IMR-90 (cell line): ENCODE results near the gene FHDC1. TPM values are rescaled to one million over a fixed set of nuclear protein-coding genes. Genes with fewer than 3 reads are reported as not detected.

Experiments used
- ATAC-seq: fragments of 200-7000 bp; cut with Tn5 transposase; 2 replicates; pipeline ENCODE4 v1.9.1; 2020; ENCODE audit warnings: low read depth, mild to moderate bottlenecking, moderate library complexity
- BruUV-seq: library from RNA; stranded (reverse); fragments of 400-500 nt; replicated peaks from 2 replicates; lab custom pipeline; 2021; lab: Mats Ljungman, UMichigan
- CTCF ChIA-PET: fragments of 300-600 bp; formaldehyde crosslinking; extraction: SDS; loops from one replicate; lab custom pipeline; 2021; ENCODE audit warnings: antibody characterized with exemption; lab: Yijun Ruan, JAX
- POLR2A ChIA-PET: fragments of 300-600 bp; sonication (Branson Sonifier 250); formaldehyde crosslinking; loops from one replicate; lab custom pipeline; 2022; ENCODE audit warnings: antibody characterized with exemption; ENCODE audit not compliant: unreplicated experiment; lab: Charles Lee
- DNase-seq: peaks from one replicate; pipeline ENCODE4 v3.0.0; 2013
- H2AFZ ChIP-seq: replicated peaks from 2 replicates; pipeline ENCODE3; 2013; ENCODE audit warnings: low read length, mild to moderate bottlenecking; ENCODE audit not compliant: poor library complexity
- H2AK5ac ChIP-seq: 2 replicates; pipeline ENCODE4 v1.6.1; 2013; ENCODE audit warnings: low read depth, low read length, inconsistent platforms
- H2AK9ac ChIP-seq: replicated peaks from 2 replicates; pipeline ENCODE3; 2013; ENCODE audit warnings: mild to moderate bottlenecking, low read depth, low read length, moderate library complexity; ENCODE audit not compliant: poor library complexity
- H2BK120ac ChIP-seq: 2 replicates; pipeline ENCODE4 v1.6.1; 2013; ENCODE audit warnings: low read depth, low read length, inconsistent platforms
- H2BK15ac ChIP-seq: 3 replicates; pipeline ENCODE4 v1.6.1; 2013; ENCODE audit warnings: low read depth, low read length, inconsistent platforms
- H2BK20ac ChIP-seq: 2 replicates; pipeline ENCODE4 v1.6.1; 2013; ENCODE audit warnings: low read depth, mild to moderate bottlenecking, inconsistent platforms, low read length, moderate library complexity
- H2BK5ac ChIP-seq: 2 replicates; pipeline ENCODE4 v1.6.1; 2013; ENCODE audit warnings: mild to moderate bottlenecking, low read depth, low read length, inconsistent platforms; ENCODE audit not compliant: poor library complexity, severe bottlenecking
- H3K14ac ChIP-seq: replicated peaks from 2 replicates; pipeline ENCODE4 v1.6.1; 2013; ENCODE audit warnings: low read depth, low read length, inconsistent platforms
- H3K18ac ChIP-seq: 2 replicates; pipeline ENCODE4 v1.6.1; 2013; ENCODE audit warnings: low read depth, low read length, control low read depth
- H3K23ac ChIP-seq: 2 replicates; pipeline ENCODE4 v1.6.1; 2013; ENCODE audit warnings: low read depth, low read length, inconsistent platforms
- H3K27ac ChIP-seq: 2 replicates; pipeline ENCODE4 v1.5.1; 2013; ENCODE audit warnings: mild to moderate bottlenecking, control low read depth, low read length; ENCODE audit not compliant: insufficient read depth
- H3K27me3 ChIP-seq: 2 replicates; pipeline ENCODE4 v1.6.1; 2013; ENCODE audit warnings: low read length; ENCODE audit not compliant: control insufficient read depth, insufficient read depth
- H3K36me3 ChIP-seq: 2 replicates; pipeline ENCODE4 v1.6.1; 2013; ENCODE audit warnings: low read length, mixed read lengths; ENCODE audit not compliant: control insufficient read depth, insufficient read depth
- H3K4ac ChIP-seq: 2 replicates; pipeline ENCODE4 v1.6.1; 2013; ENCODE audit warnings: low read depth, low read length, inconsistent platforms
- H3K4me1 ChIP-seq: 2 replicates; pipeline ENCODE4 v1.6.1; 2013; ENCODE audit warnings: low read length, mixed read lengths; ENCODE audit not compliant: control insufficient read depth, insufficient read depth
- H3K4me2 ChIP-seq: 2 replicates; pipeline ENCODE4 v1.6.1; 2013; ENCODE audit warnings: low read depth, mild to moderate bottlenecking, control low read depth, low read length, moderate library complexity
- H3K4me3 ChIP-seq: 2 replicates; pipeline ENCODE4 v1.5.1; 2013; ENCODE audit warnings: low read depth, mild to moderate bottlenecking, control low read depth, low read length, moderate library complexity; ENCODE audit not compliant: insufficient read depth
- H3K56ac ChIP-seq: 2 replicates; pipeline ENCODE4 v1.6.1; 2013; ENCODE audit warnings: low read length, inconsistent platforms; ENCODE audit not compliant: insufficient read depth; ENCODE audit errors: extremely low read depth
- H3K79me1 ChIP-seq, 2 experiments: 2 replicates each; pipeline ENCODE4 v1.6.1; 2013; ENCODE audit warnings: low read length in 2 of 2, inconsistent platforms in 1 of 2, low read depth in 1 of 2
- H3K9ac ChIP-seq: 2 replicates; pipeline ENCODE4 v1.6.1; 2013; ENCODE audit warnings: low read depth, low read length, control low read depth
- H3K9me1 ChIP-seq: 2 replicates; pipeline ENCODE4 v1.6.1; 2013; ENCODE audit warnings: low read length, inconsistent platforms; ENCODE audit not compliant: insufficient read depth
- H3K9me3 ChIP-seq: 2 replicates; pipeline ENCODE4 v1.6.1; 2013; ENCODE audit warnings: low read length; ENCODE audit not compliant: control insufficient read depth, insufficient read depth
- H4K20me1 ChIP-seq: 2 replicates; pipeline ENCODE4 v1.6.1; 2013; ENCODE audit warnings: low read length, inconsistent platforms; ENCODE audit not compliant: insufficient read depth
- H4K5ac ChIP-seq: 2 replicates; pipeline ENCODE4 v1.6.1; 2013; ENCODE audit warnings: mild to moderate bottlenecking, low read depth, low read length, control low read depth
- H4K8ac ChIP-seq, 2 experiments: 2 replicates each; pipeline ENCODE4 v1.6.1; 2013; ENCODE audit warnings: low read depth in 2 of 2, low read length in 2 of 2, control low read depth in 1 of 2, inconsistent platforms in 1 of 2
- H4K91ac ChIP-seq: 2 replicates; pipeline ENCODE4 v1.6.1; 2013; ENCODE audit warnings: low read depth, low read length, inconsistent platforms; ENCODE audit not compliant: insufficient read depth
- MAZ ChIP-seq: IDR thresholded peaks from 2 replicates; pipeline ENCODE4 v1.6.1; 2012; ENCODE audit warnings: low read depth, mild to moderate bottlenecking, low read length, improper control_type of control experiment, moderate library complexity, borderline replicate concordance
- MXI1 ChIP-seq: IDR thresholded peaks from 2 replicates; pipeline ENCODE4 v1.6.1; 2012; ENCODE audit warnings: low read depth, mild to moderate bottlenecking, low read length, moderate library complexity, borderline replicate concordance
- NFE2L2 ChIP-seq: fragments of 150-350 bp; IDR thresholded peaks from 2 replicates; pipeline ENCODE4 v1.6.1; 2016; ENCODE audit warnings: low read depth, mild to moderate bottlenecking, low read length
- WGBS, 2 experiments: methylation state at CpG; one replicate each; pipeline versions ENCODE4 v1.1.5 to v1.1.7; 2013; ENCODE audit warnings: missing lambda C conversion rate in 2 of 2; ENCODE audit not compliant: insufficient read length in 1 of 2; ENCODE audit errors: extremely low coverage in 2 of 2; 5-methylcytosine and 5-hydroxymethylcytosine counted together
- dilution Hi-C: fragments of 300-500 bp; cut with HindIII; formaldehyde crosslinking; loops from one replicate; pipeline ENCODE4 v1.14.3; 2018; ENCODE audit warnings: low sequenced_read_pairs; ENCODE audit not compliant: unreplicated experiment
- in situ Hi-C: fragments of 300-500 bp; cut with MboI; formaldehyde crosslinking; loops from 3 replicates; pipeline ENCODE4 v1.14.3; 2019; ENCODE audit warnings: low sequenced_read_pairs, inconsistent platforms, mixed read lengths
- intact Hi-C: fragments of 100-400 bp; cut with micrococcal nuclease; formaldehyde crosslinking; loops from 2 replicates; pipeline ENCODE4 v1.10.0; 2022
- polyA plus RNA-seq, 3 experiments: library from polyadenylated mRNA; depleted of rRNA; stranded (reverse); fragments of >200 nt; gene quantifications; 2 replicates each; pipeline ENCODE4 v1.2.3, GENCODE V29; 2012; ENCODE audit warnings: low replicate concordance in 1 of 3
- total RNA-seq: library from RNA; depleted of rRNA; stranded (reverse); fragments of >200 nt; gene quantifications from 2 replicates; pipeline ENCODE4 v1.2.3, GENCODE V29; 2012
- TF ChIP-seq, protein P1 (sequence below): fragments of 150-350 bp; IDR thresholded peaks from 2 replicates; pipeline ENCODE4 v1.6.1; 2016; ENCODE audit warnings: low read depth, mild to moderate bottlenecking, low read length, moderate library complexity, borderline replicate concordance
- TF ChIP-seq, protein P2 (sequence below): fragments of 150-350 bp; IDR thresholded peaks from 2 replicates; pipeline ENCODE4 v1.6.1; 2017; ENCODE audit warnings: mild to moderate bottlenecking, antibody characterized with exemption, low read length, low read depth

FHDC1 gene
- total and polyA plus RNA-seq, 2 of the 4 experiments (the other 2 are of a cell fraction): under 0.01 to 0.09 TPM

DNA sequence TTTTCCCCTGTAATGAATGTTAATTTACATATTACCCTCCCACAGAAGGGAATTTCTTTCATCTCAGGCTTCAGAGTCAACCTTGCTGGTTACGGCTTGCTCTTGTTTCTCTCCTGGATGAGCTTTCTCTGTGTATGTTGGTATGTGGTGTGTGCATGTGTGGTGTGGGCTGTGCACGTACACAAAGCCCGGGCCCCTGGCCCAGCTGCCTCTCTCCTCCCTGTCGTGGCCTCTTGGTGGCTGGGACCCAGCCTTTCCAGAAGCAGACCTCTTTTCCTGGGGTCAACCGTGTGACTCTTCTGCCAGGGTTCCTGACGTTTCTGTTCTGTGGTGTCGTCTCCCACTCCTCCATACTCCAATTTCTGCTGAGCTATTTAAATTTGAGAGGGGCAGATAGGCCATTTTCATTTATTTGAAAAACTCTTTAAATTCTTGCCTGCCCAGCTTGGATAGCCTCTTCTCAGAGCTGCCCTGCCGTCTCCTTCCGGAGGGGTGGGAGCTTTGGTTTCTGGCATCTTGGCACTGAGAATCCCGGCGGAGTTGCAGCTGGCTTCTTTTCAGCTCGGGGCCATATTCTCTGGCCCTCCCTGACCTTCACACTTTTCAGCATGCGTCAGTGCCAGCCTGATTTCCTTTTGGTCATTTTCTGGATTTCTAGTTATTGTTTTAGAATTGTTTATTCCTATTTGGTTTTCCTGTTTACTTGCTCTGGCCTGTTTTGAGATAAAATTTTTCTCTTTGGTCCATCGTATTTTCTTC is 25.1 kb downstream of the FHDC1 start:
- H3K56ac ChIP-seq: no peak overlapping the region
- dilution Hi-C loops (no loop called here), intact Hi-C loops (no loop called here), in situ Hi-C loops (no loop called here)
- no peak overlapping the region; the same call in 1 of the 2 replicates for H3K4me2 ChIP-seq
- 0 out of 2 replicates have a peak, but pooled peaks cover 2% of the 10 kb centered on the region for H3K27me3 ChIP-seq
- no peak overlapping the region for H3K9ac ChIP-seq
- no peak overlapping the region for H2BK5ac ChIP-seq
- no peak overlapping the region for H2AK5ac ChIP-seq
- TF ChIP-seq MAZ (no peak), NFE2L2 (no peak), MXI1 (no peak)
- TF ChIP-seq, protein P1, sequence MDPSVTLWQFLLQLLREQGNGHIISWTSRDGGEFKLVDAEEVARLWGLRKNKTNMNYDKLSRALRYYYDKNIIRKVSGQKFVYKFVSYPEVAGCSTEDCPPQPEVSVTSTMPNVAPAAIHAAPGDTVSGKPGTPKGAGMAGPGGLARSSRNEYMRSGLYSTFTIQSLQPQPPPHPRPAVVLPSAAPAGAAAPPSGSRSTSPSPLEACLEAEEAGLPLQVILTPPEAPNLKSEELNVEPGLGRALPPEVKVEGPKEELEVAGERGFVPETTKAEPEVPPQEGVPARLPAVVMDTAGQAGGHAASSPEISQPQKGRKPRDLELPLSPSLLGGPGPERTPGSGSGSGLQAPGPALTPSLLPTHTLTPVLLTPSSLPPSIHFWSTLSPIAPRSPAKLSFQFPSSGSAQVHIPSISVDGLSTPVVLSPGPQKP: no peak
- TF ChIP-seq, protein P2, sequence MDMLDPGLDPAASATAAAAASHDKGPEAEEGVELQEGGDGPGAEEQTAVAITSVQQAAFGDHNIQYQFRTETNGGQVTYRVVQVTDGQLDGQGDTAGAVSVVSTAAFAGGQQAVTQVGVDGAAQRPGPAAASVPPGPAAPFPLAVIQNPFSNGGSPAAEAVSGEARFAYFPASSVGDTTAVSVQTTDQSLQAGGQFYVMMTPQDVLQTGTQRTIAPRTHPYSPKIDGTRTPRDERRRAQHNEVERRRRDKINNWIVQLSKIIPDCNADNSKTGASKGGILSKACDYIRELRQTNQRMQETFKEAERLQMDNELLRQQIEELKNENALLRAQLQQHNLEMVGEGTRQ: no peak
- no peaks in the 10 kb centered on the region for H3K79me1 ChIP-seq
- no peaks in the 10 kb centered on the region for H3K9me3 ChIP-seq
- H2AK9ac ChIP-seq: no peak overlapping the region
- H3K27ac ChIP-seq: no peak overlapping the region
- no peak overlapping the region; the same call in 1 of the 2 replicates for H4K5ac ChIP-seq
- H3K4me3 ChIP-seq: no peak overlapping the region
- WGBS, 2 experiments: 23% methylated on average over 4 of the region's 14 CpGs; no CpG with 5 or more reads in 1 of the 2 experiments
- no peak for ATAC-seq
- no peak overlapping the region for H4K91ac ChIP-seq
- H3K36me3 ChIP-seq: no peaks in the 10 kb centered on the region
- H3K23ac ChIP-seq: no peak overlapping the region
- no peak overlapping the region for H2BK15ac ChIP-seq
- H3K18ac ChIP-seq: no peak overlapping the region
- peaks cover 10% of the 10 kb centered on the region for H3K4me1 ChIP-seq
- H2BK120ac ChIP-seq: no peak overlapping the region
- H3K14ac ChIP-seq: no peak overlapping the region
- no TSS peak for BruUV-seq
- no peaks in the 10 kb centered on the region for H4K20me1 ChIP-seq
- ChIA-PET POLR2A (no interaction called here), CTCF (interaction anchor here (0.5 to 0.7 kb wide), 2 partner anchors 13 to 1863 kb away, joined by 3 read pairs; no protein-coding TSS in a partner anchor)
- H3K9me1 ChIP-seq: no peaks in the 10 kb centered on the region; the same call in 1 of the 2 replicates
- H2BK20ac ChIP-seq: no peak overlapping the region
- H3K4ac ChIP-seq: no peak overlapping the region
- H4K8ac ChIP-seq: no peak overlapping the region
- no peak for DNase-seq
- no peak overlapping the region for H2AFZ ChIP-seq
